SK-N-DZ (cell line): ENCODE measurements around the gene PLCXD3.
"Not testable (repeated sequence)": the region's sequence is repeated elsewhere in the genome, so short reads cannot be mapped to it uniquely, and the experiment has no call there.

ENCODE experiments used
- DNase-seq: peaks from one replicate; pipeline ENCODE4 v3.0.0-alpha.2; 2015; ENCODE audit warnings: low spot score

PLCXD3 gene

DNA sequence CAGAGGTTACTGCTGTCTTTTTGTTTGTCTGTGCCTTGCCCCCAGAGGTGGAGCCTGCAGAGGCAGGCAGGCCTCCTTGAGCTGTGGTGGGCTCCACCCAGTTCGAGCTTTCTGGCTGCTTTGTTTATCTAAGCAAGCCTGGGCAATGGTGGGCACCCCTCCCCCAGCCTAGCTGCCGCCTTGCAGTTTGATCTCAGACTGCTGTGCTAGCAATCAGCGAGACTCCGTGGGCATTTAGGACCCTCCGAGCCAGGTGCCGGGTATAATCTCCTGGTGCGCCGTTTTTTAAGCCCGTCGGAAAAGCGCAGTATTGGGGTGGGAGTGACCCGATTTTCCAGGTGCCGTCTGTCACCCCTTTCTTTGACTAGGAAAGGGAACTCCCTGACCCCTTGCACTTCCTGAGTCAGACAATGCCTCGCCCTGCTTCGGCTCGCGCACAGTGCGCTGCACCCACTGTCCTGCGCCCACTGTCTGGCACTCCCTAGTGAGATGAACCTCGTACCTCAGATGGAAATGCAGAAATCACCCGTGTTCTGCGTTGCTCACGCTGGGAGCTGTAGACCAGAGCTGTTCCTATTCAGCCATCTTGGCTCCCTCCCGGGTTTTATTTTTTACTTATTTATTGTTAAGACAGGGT lies 16.8 kb downstream of the PLCXD3 start:
- not testable (repeated sequence) for DNase-seq

DNA sequence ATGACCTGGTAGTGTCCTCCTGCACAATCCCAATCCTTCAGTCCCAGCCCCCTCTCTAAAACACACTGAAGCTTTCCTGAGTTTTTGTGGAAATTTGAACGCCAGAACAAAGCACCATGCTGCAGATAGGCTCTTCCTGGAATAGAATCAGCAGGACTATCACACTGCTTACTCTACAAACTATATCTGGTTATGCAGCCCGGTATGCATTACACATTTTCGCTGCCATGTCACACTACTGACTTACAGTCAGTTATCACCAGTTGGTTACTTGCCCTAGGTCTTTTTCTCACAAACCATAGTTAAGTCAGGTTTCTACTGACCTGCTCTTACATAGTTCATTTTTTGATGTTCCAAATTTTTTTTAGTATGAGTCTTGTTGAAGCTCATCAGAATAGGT lies 24.9 kb downstream of the PLCXD3 start:
- DNase-seq, result no peak

DNA sequence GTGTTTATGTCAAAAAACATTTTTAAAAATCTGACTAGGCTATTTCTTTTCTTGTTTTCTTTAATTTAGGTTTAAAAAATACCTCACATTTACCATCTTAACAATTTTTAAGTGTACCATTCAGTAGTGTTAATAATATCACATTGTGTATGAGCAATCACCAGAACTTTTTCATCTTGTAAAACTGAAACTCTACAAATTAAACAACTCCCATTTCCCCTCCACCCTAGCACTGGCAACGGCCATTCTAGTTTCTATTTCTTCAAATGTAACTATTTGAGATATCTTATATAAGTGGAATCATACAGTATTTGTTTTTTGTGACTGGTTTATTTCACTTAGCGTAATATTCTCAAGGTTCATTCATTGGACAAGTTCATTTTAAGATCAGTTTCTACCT lies 27.7 kb downstream of the PLCXD3 start:
- DNase-seq, result no peak

DNA sequence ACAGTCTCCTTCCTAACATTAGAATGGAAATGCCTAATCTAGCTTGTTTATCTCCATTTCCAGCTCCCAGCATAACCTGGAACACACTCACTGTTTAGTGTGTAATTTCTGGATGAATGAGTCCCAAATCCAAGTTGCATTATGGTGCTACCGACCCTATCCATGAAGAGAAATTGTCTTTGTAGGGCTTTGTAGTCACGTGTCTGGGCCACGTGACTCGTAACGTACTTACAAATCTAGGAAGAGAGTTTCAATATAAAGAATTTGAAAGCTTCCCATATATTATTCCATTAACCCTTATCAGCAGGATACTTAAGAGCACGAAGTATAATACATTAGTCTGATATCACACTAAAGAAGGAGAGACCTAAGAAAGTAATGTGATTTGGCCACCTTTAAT lies 28.2 kb downstream of the PLCXD3 start:
- peak; percentile 8 for DNase-seq

DNA sequence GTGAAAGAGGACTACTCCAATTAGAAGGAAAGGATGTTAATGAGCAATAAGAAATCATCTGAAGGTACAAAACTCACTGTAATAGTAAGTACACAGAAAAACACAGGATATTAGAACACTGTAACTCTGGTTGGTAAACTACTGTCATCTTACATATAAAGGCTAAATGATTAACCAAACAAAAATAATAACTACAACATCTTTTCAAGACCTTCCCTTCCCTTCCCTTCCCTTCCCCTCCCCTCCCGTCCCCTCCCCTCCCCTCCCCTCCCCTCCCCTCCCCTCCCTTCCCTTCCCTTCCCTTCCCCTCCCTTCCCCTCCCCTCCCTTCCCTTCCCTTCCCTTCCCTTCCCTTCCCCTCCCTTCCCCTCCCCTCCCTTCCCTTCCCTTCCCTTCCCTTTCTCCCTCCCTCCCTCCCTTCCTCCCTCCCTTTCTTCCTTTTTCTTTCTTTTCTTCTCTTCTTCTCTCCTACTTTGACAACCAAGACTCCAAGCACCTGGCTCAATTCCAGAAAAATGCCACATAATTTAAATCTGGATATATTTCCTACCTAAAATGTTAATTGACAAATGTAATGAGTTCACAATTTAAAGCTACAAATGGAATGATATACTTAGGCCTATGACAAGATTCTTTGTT lies 38.7 kb downstream of the PLCXD3 start:
- DNase-seq, result not testable (repeated sequence)

DNA sequence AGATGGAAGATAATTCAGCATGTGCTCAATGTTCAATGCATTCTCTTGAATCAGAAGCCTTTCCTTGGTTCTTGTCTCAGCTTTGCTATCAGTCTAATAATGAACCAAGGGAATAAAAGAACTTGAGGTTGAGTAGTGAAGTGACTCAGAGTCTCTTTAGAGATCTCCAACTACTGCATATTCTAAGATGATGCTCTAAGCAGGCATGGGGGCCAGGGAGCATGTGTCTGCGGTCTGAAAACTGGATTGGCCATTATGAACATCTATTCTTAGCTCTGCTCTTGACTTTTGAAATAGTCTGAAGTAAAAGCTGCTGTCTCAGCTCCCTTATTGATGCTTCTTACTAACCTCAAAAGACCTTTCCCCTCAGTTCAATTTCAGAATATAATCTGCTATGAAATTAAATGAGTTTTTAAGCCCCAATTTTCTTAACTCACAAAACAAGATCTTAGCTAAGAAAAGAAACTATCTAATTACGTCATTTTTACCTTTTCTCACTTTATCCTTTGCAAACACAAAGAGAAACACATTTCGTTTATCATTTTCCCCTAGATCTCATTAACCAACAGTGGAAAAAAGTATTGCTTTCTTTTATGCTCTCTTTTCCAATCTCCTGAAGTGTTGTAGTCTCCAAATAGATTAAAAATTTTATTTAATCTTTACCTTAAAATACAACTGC lies 44.8 kb downstream of the PLCXD3 start:
- DNase-seq, result no peak

DNA sequence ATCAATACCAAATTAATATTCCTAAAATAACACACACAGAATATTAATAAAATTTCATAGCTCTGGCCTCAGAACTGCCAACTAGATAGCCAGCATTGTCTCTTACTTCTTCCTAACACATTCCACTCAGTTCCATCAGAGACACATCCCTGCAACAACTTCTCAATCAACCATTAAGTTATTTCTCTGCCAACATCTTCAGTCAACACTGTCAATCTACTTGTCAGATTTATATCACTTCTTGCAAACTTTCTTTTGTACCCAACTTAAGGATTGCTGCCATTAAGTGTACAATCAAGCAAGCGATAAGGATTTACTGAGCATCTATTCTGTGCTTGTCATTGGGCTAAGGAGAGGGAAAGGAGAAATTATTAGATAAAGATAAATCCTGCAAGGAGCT lies 50.8 kb downstream of the PLCXD3 start:
- no peak for DNase-seq

DNA sequence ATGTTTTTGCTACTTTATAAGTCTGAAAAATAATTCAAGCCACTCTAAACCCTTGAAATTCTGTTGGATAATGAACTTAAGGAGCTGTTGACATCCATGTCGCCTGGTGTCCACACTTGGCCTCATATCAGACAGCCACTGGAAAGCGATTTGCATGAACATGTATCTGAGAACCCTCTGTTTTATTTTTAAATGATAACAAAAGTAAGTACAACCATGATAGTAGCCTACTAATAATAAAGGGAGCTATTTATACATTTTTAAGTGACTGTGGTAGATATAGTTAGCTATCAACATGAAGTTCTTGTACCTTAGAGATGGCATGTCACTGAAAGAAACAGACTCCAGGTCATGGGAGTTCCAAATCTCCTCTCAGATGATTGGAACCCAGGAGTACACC lies 53.3 kb downstream of the PLCXD3 start:
- no peak for DNase-seq

DNA sequence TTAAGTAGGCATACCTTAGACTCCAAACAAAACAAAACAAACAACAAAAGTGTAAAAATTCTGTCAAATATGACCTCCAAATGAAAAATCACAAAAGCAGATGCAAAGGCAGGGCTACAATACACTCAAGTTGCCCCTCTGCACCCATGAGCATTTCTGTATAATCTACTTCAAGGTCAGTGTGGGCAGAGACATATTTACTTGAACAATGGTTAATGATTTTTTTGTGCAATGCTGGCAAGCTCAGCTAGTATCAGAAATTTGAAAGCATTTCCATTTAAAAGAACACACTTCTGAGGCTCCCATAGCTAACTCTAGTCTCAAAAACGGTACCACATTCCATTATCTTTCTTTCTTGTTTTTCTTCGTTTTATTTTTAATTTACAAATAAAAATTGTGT lies 57.9 kb downstream of the PLCXD3 start:
- DNase-seq, result no peak

DNA sequence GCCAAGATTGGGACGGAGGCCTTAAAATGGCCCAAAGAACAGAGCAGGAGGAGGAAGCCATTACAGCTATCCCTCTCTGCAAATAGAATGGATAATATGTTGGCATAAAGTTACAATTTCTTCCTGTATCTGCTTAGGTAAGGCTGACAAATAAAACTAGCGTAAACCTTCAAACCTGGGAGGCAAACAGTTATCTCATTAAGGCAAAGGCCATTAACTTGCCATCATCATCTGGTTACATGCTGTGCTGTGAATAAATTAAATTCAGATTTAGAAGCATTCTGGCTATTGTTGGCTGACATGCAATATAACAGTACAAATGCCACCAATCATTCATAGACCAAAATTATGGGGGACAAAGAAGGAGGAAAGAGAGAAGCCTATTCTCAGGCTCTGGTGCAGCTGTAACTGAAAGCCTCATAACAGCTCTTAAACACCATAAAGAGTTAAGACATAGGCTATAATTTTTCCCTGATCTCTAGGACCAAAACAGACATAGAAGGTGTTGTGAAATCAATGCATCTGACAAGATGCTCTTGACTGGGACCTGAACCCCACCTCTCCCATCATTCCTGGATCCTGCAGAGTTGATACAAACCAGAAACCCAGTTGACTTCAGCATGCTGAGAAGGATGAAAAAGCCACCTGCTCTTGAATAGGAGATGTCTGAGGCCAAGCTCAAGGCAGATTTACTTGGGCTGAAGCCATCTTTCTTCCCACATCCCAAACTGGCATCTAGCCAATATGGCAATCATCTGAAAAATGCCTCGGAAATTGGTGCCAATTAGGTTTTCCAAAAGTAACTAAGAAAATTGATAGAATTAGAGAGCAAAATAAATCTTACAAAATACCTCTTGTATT lies 62.5 kb downstream of the PLCXD3 start:
- peak; percentile 72 for DNase-seq

DNA sequence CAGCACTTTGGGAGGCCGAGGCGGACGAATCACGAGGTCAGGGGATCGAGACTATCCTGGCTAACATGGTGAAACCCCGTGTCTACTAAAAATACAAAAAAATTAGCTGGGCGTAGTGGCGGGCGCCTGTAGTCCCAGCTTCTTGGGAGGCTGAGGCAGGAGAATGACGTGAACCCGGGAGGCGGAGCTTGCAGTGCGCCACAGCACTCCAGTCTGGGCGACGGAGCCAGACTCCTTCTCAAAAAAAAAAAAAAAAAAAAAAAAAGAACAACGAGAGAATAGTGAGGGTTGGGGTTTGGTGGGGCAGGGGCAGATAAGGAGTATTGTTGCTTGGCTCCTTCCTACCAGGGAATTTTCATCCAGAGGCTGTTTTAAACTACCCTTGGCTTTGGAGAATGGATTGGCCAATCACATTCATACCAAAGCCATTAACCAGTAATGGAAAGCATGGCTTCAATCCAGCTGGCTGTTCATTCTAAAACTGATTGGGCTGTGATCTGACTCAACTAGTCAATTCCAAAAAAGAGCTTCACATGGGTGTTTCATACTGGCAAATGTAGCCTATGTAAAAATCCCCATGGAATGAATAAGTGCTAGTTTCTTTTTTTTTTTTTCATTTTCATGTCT lies 64.4 kb downstream of the PLCXD3 start:
- DNase-seq, result no peak

DNA sequence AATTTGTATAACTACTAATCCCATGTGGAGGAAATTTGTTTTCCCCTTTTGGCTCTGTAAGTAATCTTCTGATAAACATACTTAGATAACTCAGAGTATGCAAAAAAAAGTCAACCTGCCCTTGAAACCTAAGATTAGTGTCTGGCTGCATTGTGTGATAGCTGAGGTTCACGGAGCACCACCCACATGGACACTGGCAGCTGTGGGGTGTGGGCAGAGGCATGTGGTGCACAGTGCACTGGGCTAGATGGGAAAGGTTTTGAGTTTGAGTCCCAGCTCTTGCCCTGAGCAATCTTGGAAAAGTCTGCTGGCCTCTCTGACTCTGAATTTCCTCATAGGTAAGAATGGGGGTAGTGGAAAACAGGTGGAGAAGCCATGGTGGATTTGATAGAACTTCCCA lies 75.1 kb downstream of the PLCXD3 start:
- DNase-seq, result no peak

DNA sequence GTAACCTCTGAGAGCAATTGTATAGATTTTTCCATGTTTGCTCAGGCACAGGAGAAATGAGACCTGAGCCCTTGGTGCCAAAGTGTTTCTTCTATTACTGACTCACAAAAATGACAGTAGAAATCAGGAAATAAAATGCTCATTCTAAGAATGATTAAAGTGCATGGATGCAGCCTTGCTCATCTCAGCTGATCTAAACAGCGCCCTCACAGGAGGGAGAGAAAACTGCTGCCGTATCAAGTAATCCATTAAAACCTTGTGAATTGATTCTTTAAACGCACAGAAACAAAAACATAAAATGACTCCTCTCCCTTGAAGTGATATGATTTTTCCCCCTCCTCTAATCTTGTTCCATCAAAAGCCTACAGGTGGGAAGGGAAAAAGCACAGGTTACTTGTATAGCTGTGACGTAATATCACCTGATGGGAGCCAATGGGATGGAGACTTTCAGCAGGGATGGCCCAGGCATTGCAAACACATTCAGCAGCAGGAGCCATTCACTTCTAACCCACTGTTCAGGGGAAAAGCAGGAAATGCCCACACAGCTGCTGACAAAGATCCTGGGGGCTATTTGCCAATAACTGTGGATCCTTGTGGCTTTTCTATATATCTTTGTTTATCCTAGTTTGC lies 76.7 kb downstream of the PLCXD3 start:
- DNase-seq, result no peak

DNA sequence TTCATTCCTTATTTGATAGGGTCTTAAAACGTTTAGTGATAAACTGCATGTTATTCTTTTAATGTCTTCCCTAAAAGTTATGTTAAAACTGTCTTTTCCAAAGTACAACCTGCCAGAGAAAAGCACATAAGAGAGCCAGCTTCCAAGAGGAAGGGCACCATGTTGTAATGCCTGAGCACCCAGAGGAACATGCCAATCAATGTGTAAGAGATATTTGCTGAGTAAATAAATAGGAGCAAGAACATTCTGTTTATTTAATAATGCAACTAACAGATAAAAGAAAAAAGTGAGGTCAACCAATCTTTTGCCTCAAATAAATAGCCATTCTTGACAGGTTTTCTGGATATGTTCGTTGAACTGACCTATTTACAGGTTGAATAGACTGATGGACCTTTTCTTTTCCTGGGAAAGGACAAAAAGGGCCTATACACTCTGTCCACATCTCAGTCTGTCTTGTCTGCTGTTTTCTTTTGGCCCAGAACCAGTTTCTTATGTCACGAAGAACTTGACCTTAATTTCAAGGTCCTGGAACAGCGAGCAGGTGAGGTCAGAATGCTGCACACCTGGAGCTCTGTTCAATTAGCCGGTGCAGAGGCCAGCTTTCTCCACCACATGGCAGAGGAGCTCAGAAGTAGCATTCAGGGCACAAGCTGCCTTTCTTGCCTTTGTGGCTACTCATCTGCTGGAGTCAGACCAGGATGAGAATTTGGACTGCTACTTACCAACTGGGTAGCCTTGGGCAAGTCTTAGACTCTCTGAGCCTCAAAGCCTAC lies 77.7 kb downstream of the PLCXD3 start:
- DNase-seq, result no peak

DNA sequence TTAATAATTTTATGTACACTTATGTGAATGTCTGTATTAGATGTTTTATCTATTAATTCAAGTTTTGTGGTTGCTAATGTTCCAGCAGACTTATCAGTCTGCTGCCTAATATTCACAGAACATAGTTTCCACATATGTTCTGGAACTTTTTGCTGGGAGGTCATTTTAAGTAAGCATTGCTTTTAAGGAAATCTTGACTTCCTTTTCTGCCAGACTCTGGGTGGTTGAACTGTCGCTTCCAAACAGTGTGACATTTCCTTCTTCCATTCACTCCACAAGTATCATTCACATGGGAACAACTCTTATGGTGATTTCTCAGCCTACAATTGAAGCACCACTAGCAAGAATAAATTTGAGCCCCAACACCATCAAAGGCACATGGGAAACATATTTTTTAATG lies 82.9 kb downstream of the PLCXD3 start:
- DNase-seq, result no peak

DNA sequence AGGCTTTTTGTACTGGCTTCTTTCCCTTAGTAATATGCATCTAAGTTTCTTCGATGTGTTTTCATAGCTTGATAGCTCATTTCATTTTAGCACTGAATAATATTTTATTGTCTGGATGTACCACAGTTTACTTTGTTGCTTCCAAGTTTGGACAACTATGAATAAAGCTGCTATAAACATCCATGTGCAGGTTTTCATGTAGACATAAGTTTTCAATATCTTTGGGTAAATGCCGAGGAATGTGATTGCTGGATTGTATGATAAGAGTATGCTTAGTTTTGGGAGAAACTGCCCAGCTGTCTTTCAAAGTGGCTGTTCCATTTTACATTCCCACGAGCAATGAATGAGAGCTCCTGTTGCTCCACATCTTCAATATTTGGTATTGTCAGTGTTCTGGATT lies 84.7 kb downstream of the PLCXD3 start:
- DNase-seq, result no peak

DNA sequence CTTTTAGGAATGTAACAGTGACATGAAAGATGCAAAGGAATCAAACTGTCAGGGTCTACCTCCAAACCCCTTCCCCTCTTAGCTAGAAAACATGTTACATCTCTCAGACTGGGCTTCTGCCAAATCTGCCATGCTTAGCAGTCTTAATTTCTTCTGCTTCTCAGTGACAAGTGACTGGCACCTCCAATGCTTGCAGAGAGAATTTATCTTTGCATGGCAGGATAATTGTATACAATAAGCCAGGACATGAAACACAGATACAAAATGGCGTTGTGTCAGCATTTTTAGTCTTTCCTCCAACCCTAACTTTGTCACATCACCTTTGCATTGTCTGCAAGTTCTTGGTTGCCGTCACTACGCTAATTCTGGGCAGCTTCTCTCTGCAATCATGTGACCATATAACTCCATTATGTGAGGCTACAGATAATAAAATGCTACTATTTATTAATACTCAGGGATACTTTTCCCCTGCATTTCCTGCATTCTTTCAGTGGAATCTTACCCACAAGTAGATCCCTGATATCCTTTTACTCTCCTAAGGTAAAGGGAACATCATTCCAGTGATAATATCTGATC lies 89.8 kb downstream of the PLCXD3 start:
- no peak for DNase-seq

DNA sequence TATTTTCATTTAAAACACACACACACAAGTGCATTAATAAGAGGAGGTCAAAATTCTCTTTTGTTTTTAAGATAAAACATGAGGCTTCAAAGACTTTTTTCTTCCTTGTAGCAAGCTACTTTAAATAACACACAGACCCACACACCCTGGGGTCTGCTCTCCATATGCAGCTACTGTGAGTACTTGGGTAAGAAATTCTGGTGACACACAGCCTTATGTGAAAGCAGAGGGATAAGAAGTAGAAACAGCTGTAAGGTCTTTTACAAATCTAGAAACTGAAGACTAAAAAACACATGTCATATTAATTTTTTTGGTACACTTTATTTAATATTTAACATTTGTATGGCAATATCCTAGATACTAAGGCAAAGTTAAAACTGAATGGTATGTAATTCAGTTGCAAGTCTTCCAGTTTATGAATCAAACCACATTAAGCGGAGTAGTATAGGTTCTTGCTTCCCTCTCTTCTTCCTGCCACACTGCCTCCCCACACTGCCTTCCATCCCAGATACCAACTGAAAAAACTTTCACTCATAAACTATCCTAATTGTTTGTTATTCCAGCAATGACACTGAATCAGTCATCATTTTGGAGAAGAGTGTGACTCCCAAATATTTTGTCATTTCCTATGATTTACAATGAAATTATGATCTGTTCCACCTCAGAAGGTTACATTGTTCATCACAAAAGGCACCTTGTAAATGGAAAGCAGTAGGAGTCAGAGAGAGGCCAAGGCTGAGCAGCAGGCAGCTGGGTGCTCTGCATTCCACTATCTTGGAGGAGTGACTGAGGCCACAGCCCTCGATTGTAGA lies 92.0 kb downstream of the PLCXD3 start:
- DNase-seq, result no peak

DNA sequence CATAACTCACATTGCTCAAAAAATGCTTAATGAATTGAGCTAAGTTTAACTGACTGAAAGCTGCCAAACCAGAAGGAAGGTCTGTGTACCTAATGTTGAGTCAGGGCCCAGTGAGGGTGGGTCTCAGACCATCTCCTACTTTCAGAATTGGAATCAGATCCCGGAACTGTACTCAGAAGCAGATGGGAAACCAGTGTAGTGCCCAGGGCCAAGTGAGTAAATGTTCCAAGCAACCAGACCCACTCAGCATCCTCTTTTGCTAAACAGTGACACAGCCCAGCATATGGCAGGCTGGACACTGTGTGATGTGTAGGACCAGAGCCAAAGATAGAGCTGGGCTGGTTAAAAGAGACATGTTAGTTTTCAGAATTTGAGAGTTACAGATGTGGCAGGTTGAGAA lies 94.1 kb downstream of the PLCXD3 start:
- DNase-seq, result no peak
